Endodermal cell (in vitro differentiated cells): ENCODE results near the gene FBXO21. TPM values are rescaled to one million over a fixed set of nuclear protein-coding genes. Genes with fewer than 3 reads are reported as not detected.
"Not testable (repeated sequence)": the region's sequence is repeated elsewhere in the genome, so short reads cannot be mapped to it uniquely, and the experiment has no call there.

ENCODE experiments used
- DNase-seq: peaks from one replicate; pipeline ENCODE4 v3.0.0-alpha.2; 2017
- H3K27ac ChIP-seq: 2 replicates; pipeline ENCODE4 v1.5.1; 2013; ENCODE audit warnings: mild to moderate bottlenecking, low read depth, low read length, moderate library complexity
- H3K27me3 ChIP-seq: 2 replicates; pipeline ENCODE4 v1.6.1; 2013; ENCODE audit warnings: mild to moderate bottlenecking, low read length, moderate library complexity; ENCODE audit not compliant: insufficient read depth, control insufficient read depth, poor library complexity, severe bottlenecking
- H3K36me3 ChIP-seq: 2 replicates; pipeline ENCODE4 v1.7.0; 2013; ENCODE audit warnings: mild to moderate bottlenecking, low read length, moderate library complexity; ENCODE audit not compliant: control insufficient read depth, insufficient read depth
- H3K4me1 ChIP-seq: one replicate; pipeline ENCODE4 v1.7.0; 2013; ENCODE audit warnings: low read length; ENCODE audit not compliant: control insufficient read depth, insufficient read depth
- H3K4me3 ChIP-seq: 2 replicates; pipeline ENCODE4 v1.5.1; 2013; ENCODE audit warnings: mild to moderate bottlenecking, low read length, moderate library complexity
- H3K9ac ChIP-seq: 2 replicates; pipeline ENCODE4 v1.6.1; 2013; ENCODE audit warnings: mild to moderate bottlenecking, low read length, moderate library complexity; ENCODE audit not compliant: poor library complexity, severe bottlenecking; ENCODE audit errors: extremely low read depth
- H3K9me3 ChIP-seq: 2 replicates; pipeline ENCODE4 v1.6.1; 2013; ENCODE audit warnings: mild to moderate bottlenecking, low read length, moderate library complexity; ENCODE audit not compliant: control insufficient read depth
- H3K27ac Mint-ChIP-seq: 2 replicates; pipeline ENCODE4 v1.8.0; 2020; ENCODE audit warnings: mixed read lengths
- H3K27me3 Mint-ChIP-seq: 2 replicates; pipeline ENCODE4 v1.8.0; 2021; ENCODE audit warnings: mild to moderate bottlenecking, mixed read lengths; ENCODE audit not compliant: insufficient read depth
- H3K36me3 Mint-ChIP-seq: 2 replicates; pipeline ENCODE4 v1.8.0; 2020; ENCODE audit warnings: low read depth, mixed read lengths
- H3K4me1 Mint-ChIP-seq: 2 replicates; pipeline ENCODE4 v1.8.0; 2020; ENCODE audit warnings: mixed read lengths
- H3K4me3 Mint-ChIP-seq: 2 replicates; pipeline ENCODE4 v1.8.0; 2020; ENCODE audit warnings: mild to moderate bottlenecking, moderate library complexity, mixed read lengths
- H3K9me3 Mint-ChIP-seq: 2 replicates; pipeline ENCODE4 v1.8.0; 2020; ENCODE audit warnings: mild to moderate bottlenecking, mixed read lengths
- whole genome bisulfite sequencing, 2 experiments: methylation state at CpG; one replicate each; pipeline versions ENCODE4 v1.1.5 to v1.1.7; 2013; ENCODE audit warnings: missing lambda C conversion rate in 2 of 2, mixed read lengths in 1 of 2; ENCODE audit not compliant: insufficient coverage in 1 of 2, insufficient read length in 1 of 2; 5-methylcytosine and 5-hydroxymethylcytosine counted together
- total RNA-seq, 2 donors: library from RNA; stranded (reverse); fragmentation: NEBNext Ultra II Directional in 1 of 2; extraction: Animal tissue kit (Norgen Biotek cat#: 25700) in 1 of 2; gene quantifications; 2 replicates in 1 of 2; 3 replicates in 1 of 2; pipeline ENCODE4 v1.2.1, GENCODE V29; 2021
- TF ChIP-seq, protein P1 (sequence below): fragments of 200-600 bp; sonication (generic); conservative IDR thresholded peaks from 2 replicates; pipeline ENCODE4 v1.5.0; 2021; ENCODE audit warnings: antibody characterized with exemption, mild to moderate bottlenecking

FBXO21 gene
- total RNA-seq, 2 donors from 2014 or later = 46.5 to 54.6 TPM

DNA sequence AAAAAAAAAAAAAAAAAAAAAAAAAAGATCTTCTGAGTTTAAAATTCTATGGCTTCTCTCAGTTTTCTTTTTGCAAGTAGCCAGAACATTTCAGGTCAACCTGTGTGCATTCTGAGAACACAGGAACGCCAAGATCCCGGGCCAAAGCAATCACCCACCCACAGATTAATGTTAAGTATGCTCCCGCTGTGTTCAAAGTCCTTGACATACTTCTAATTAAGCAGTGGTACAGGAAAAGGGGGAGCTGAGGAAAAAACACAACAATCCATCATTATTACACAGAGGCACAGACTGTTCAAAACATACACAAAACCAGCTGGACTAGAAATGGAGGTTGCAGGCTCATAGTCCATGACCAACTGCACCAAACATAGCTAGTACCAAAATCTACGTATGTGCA, 2.8 kb downstream of the FBXO21 start:
- Mint-ChIP-seq H3K4me1 (peaks cover 16% of the 10 kb centered on the region), H3K27me3 (peaks cover 9% of the 10 kb centered on the region), H3K27ac (no peak overlapping the region), H3K9me3 (no peaks in the 10 kb centered on the region), H3K36me3 (peaks cover 42% of the 10 kb centered on the region), H3K4me3 (no peak overlapping the region)
- H3K9ac ChIP-seq = no peak overlapping the region
- no peaks in the 10 kb centered on the region for H3K9me3 ChIP-seq
- no peaks in the 10 kb centered on the region for H3K27me3 ChIP-seq
- DNase-seq = no peak
- 94% methylated on average over 4 of the region's 4 CpGs; no CpG with 5 or more reads in 1 of the 2 experiments for WGBS, 2 experiments
- TF ChIP-seq, protein P1, sequence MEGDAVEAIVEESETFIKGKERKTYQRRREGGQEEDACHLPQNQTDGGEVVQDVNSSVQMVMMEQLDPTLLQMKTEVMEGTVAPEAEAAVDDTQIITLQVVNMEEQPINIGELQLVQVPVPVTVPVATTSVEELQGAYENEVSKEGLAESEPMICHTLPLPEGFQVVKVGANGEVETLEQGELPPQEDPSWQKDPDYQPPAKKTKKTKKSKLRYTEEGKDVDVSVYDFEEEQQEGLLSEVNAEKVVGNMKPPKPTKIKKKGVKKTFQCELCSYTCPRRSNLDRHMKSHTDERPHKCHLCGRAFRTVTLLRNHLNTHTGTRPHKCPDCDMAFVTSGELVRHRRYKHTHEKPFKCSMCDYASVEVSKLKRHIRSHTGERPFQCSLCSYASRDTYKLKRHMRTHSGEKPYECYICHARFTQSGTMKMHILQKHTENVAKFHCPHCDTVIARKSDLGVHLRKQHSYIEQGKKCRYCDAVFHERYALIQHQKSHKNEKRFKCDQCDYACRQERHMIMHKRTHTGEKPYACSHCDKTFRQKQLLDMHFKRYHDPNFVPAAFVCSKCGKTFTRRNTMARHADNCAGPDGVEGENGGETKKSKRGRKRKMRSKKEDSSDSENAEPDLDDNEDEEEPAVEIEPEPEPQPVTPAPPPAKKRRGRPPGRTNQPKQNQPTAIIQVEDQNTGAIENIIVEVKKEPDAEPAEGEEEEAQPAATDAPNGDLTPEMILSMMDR = no peak
- H3K27ac ChIP-seq = no peak overlapping the region
- no peaks in the 10 kb centered on the region for H3K4me1 ChIP-seq
- H3K4me3 ChIP-seq = no peak overlapping the region
- peaks cover 43% of the 10 kb centered on the region for H3K36me3 ChIP-seq

DNA sequence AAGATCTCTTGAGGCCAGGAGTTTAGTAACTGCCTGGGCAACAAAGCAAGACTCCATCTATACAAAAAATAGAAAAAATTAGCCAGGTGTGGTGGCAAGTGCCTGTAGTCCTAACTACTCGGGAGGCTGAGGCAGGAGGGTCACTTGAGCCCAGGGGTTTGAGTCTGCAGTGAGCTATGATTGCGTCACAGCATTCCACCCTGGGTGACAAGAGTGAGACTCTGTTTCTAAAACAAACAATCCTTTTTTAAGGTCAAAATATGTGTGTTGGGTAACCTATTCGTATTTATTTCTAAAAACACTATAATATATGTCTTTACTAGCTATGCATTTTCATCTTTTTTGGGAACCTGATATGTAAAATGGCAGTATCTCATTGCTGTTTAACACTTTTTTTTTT, 7.4 kb downstream of the FBXO21 start:
- 86 to 95% methylated on average over 1 to 2 of the region's 3 CpGs for WGBS, 2 experiments
- H3K9me3 ChIP-seq = peaks cover 15% of the 10 kb centered on the region
- Mint-ChIP-seq H3K4me3 (no peak overlapping the region), H3K36me3 (peaks cover 80% of the 10 kb centered on the region), H3K27me3 (no peaks in the 10 kb centered on the region), H3K9me3 (peaks cover 5% of the 10 kb centered on the region), H3K27ac (no peak overlapping the region), H3K4me1 (no peaks in the 10 kb centered on the region)
- no peak overlapping the region for H3K4me3 ChIP-seq
- H3K9ac ChIP-seq = no peak overlapping the region
- no peaks in the 10 kb centered on the region for H3K4me1 ChIP-seq
- H3K36me3 ChIP-seq = peaks cover 87% of the 10 kb centered on the region
- TF ChIP-seq, protein P1 = no peak
- H3K27ac ChIP-seq = no peak overlapping the region
- DNase-seq = no peak
- H3K27me3 ChIP-seq = no peaks in the 10 kb centered on the region

DNA sequence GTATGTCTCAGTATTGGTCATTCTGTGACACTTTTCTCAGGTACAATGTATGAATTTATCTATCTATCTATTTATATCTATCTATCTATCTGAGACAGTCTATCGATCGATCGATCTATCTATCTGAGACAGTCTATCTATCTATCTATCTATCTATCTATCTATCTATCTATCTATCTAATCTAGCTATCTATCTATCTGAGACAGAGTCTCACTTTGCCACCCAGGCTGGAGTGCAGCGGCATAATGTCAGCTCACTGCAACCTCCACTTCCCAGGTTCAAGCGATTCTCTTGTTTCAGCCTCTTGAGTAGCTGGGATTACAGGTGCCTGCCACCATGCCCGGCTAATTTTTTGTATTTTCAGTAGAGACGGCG, 8.8 kb downstream of the FBXO21 start:
- Histone ChIP-seq H3K36me3 (peaks cover 90% of the 10 kb centered on the region), H3K9me3 (peaks cover 15% of the 10 kb centered on the region)
- WGBS, 2 experiments = 85 to 90% methylated on average over 8 of the region's 8 CpGs
- not testable (repeated sequence) for H3K4me1 ChIP-seq, H3K27ac ChIP-seq, H3K4me3 ChIP-seq, H3K9ac ChIP-seq, H3K4me3 Mint-ChIP-seq, DNase-seq, H3K27ac Mint-ChIP-seq, H3K27me3 Mint-ChIP-seq, H3K9me3 Mint-ChIP-seq, H3K27me3 ChIP-seq, H3K4me1 Mint-ChIP-seq
- H3K36me3 Mint-ChIP-seq = peaks cover 83% of the 10 kb centered on the region
